ENCODE data around the gene PWWP2B. TPM values are rescaled to one million over a fixed set of nuclear protein-coding genes. Genes with fewer than 3 reads are reported as not detected.
"Not testable (repeated sequence)": the region's sequence is repeated elsewhere in the genome, so short reads cannot be mapped to it uniquely, and the experiment has no call there.

PWWP2B gene
- polyA plus RNA-seq, 1 experiment, result 1.1 TPM

- Histone ChIP-seq H3K9me3 (ENCODE audit: control insufficient read depth, insufficient read depth, low read length) (no peaks in the 10 kb centered on the region; the same call in 1 of the 2 replicates), H3K27me3 (ENCODE audit: control insufficient read depth, insufficient read depth, low read length) (no peaks in the 10 kb centered on the region), H3K27ac (ENCODE audit: low read depth, low read length) (no peak overlapping the region), H3K4me3 (ENCODE audit: low read depth, low read length) (no peak overlapping the region)
- TF ChIP-seq CTCF (IDR thresholded peaks at IDR 0.05; ENCODE audit: low read depth, low read length), result no peak
- ChIA-PET CTCF (interaction anchor here (1.0 to 4.4 kb wide), 4 partner anchors 10 to 188 kb away, joined by 3 to 31 read pairs (median 4); no protein-coding TSS in a partner anchor), POLR2A (no interaction called here)
- no peak for DNase-seq (ENCODE audit: low read depth, low spot score)
Observed at GRCh38 chr10:132350946-132351345, 46.1 kb upstream of the PWWP2B start.

GRCh38 chr10:132351611-132352010 lies 45.4 kb upstream of the PWWP2B start:
- no peak for DNase-seq (ENCODE audit: low read depth, low spot score)
- Histone ChIP-seq H3K27me3 (ENCODE audit: control insufficient read depth, insufficient read depth, low read length) (no peaks in the 10 kb centered on the region), H3K4me3 (ENCODE audit: low read depth, low read length) (no peak overlapping the region), H3K27ac (ENCODE audit: low read depth, low read length) (no peak overlapping the region), H3K9me3 (ENCODE audit: control insufficient read depth, insufficient read depth, low read length) (no peaks in the 10 kb centered on the region; the same call in 1 of the 2 replicates)
- POLR2A ChIA-PET, result no interaction called here
- TF ChIP-seq CTCF (IDR thresholded peaks at IDR 0.05; ENCODE audit: low read depth, low read length), result no peak
- CTCF ChIA-PET, result interaction anchor here (1.0 to 4.4 kb wide), 3 partner anchors 125 to 189 kb away, joined by 3 to 31 read pairs (median 4); no protein-coding TSS in a partner anchor

- peak; percentile 69 for TF ChIP-seq CTCF (IDR thresholded peaks at IDR 0.05; ENCODE audit: low read depth, low read length)
- peak; percentile 30 for DNase-seq (ENCODE audit: low read depth, low spot score)
- H3K9me3 ChIP-seq (ENCODE audit: control insufficient read depth, insufficient read depth, low read length); H3K4me3 ChIP-seq (ENCODE audit: low read depth, low read length); H3K27ac ChIP-seq (ENCODE audit: low read depth, low read length); H3K27me3 ChIP-seq (ENCODE audit: control insufficient read depth, insufficient read depth, low read length); POLR2A ChIA-PET: not testable (repeated sequence)
- CTCF ChIA-PET, result interaction anchor here (1.1 to 1.6 kb wide), 8 partner anchors 8 to 210 kb away, joined by 3 to 8 read pairs (median 3); no protein-coding TSS in a partner anchor
Observed at GRCh38 chr10:132352462-132353308, 44.3 kb upstream of the PWWP2B start.

DNA sequence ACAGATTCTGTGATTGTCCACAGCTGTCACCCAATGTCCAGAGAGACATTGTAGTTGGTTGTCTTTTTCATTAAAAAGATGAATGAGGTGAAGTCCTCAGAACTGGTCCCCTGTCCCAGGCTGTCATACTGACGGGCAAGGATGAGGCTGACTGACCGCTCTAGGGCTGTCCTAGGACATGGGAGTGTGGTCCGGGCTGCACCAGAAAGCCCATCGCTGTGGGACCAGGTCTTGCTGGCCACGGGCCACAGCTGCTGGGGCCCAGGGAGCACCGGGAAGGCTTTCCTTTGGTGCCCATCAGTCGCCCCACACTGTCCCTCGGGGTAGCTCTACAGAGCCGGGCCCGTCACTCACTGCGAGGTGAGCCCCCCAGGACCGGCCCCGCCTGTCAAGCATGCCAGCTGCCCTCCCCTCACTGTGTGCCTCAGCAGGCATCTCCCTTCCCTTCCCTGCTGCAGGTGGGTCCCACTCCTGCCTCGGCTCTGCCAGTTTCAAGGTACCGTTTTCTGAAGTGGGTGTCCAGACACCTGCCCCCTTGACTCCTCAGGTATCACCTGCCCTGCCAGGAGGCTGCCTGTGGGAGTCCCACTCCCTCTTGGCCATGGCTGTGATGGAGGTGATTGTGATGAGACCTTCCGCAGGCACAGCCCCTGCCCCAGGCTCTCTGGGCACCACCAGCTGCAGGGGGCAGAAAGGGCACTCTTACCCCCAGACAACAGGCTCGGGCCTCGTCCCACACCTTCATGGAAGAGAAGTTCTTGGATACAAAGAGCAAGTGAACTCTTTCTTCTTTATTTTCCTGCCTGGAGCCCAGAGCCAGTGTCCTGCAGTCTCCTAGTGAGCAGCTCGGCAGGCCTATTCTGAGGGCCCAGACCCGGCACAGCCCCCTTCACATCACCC lies 43.3 kb upstream of the PWWP2B start:
- CTCF ChIA-PET, result interaction anchor here (0.6 to 1.6 kb wide), 10 partner anchors 9 to 211 kb away, joined by 3 to 8 read pairs (median 3); no protein-coding TSS in a partner anchor
- Histone ChIP-seq H3K4me3 (ENCODE audit: low read depth, low read length) (no peak overlapping the region), H3K9me3 (ENCODE audit: control insufficient read depth, insufficient read depth, low read length) (peaks cover 11% of the 10 kb centered on the region), H3K27me3 (ENCODE audit: control insufficient read depth, insufficient read depth, low read length) (no peaks in the 10 kb centered on the region), H3K27ac (ENCODE audit: low read depth, low read length) (no peak overlapping the region)
- POLR2A ChIA-PET, result no interaction called here
- DNase-seq (ENCODE audit: low read depth, low spot score), result no peak
- no peak for TF ChIP-seq CTCF (IDR thresholded peaks at IDR 0.05; ENCODE audit: low read depth, low read length)
